Activated CD4-positive, alpha-beta memory T cell treated with anti-CD3 and anti-CD28 coated beads for 36 hours (primary cell): ENCODE data around the gene EHD3. TPM values are rescaled to one million over a fixed set of nuclear protein-coding genes. Genes with fewer than 3 reads are reported as not detected.
"Not testable (repeated sequence)": the region's sequence is repeated elsewhere in the genome, so short reads cannot be mapped to it uniquely, and the experiment has no call there.

Experiments
- CTCF ChIA-PET: fragments of 350-600 bp; sonication (Branson Sonifier 250); formaldehyde crosslinking; loops from one replicate; lab custom pipeline; 2021; ENCODE audit warnings: antibody characterized with exemption, inconsistent platforms; lab: Charles Lee
- POLR2A ChIA-PET: fragments of 350-600 bp; sonication (Branson Sonifier 250); formaldehyde crosslinking; loops from one replicate; lab custom pipeline; 2021; ENCODE audit warnings: antibody characterized with exemption; lab: Charles Lee
- DNase-seq: peaks from one replicate; pipeline ENCODE4 v3.0.0-alpha.2; 2020
- H3K27ac Mint-ChIP-seq: one replicate; pipeline ENCODE4 v1.8.0; 2021; ENCODE audit warnings: mixed read lengths
- H3K27me3 Mint-ChIP-seq: one replicate; pipeline ENCODE4 v1.8.0; 2021; ENCODE audit warnings: mixed read lengths
- H3K36me3 Mint-ChIP-seq: one replicate; pipeline ENCODE4 v1.8.0; 2021; ENCODE audit warnings: mixed read lengths
- H3K4me1 Mint-ChIP-seq: one replicate; pipeline ENCODE4 v1.8.0; 2021; ENCODE audit warnings: low read depth, mixed read lengths
- H3K4me3 Mint-ChIP-seq: one replicate; pipeline ENCODE4 v1.8.0; 2021; ENCODE audit warnings: mild to moderate bottlenecking, mixed read lengths
- H3K9me3 Mint-ChIP-seq: one replicate; pipeline ENCODE4 v1.8.0; 2021; ENCODE audit warnings: mixed read lengths
- intact Hi-C: fragments of 100-400 bp; cut with micrococcal nuclease; formaldehyde crosslinking; loops from one replicate; pipeline ENCODE4 v1.15.1; 2023
- total RNA-seq, 2 experiments: library from RNA; stranded (reverse); gene quantifications; one replicate each; pipeline ENCODE4 v1.2.3, GENCODE V29; 2021

Gene EHD3
- total RNA-seq, 2 experiments from 2014 or later: 1.4 to 1.5 TPM

DNA sequence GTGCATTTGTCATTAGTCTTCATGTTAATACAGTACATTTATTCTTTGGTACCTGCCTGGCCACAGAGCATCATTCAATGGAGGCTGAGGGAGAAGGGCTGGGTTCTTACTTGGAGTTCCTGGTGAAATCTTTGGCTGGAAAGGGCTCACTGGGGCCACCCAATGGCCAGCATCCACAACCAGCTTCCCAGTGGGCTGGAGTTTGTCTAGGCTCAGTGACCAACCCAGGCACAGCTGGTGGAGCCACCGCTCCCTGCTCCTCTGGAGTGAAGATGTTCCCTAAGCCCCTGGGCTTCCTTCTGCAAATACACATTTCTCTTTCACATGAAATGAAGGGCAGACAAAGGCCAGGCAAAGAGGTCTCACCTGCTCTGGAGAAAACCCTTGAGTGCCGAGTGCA lies 34.4 kb downstream of the EHD3 start:
- ChIA-PET CTCF (no interaction called here), POLR2A (no interaction called here)
- Mint-ChIP-seq H3K4me3 (no peak overlapping the region), H3K9me3 (no peaks in the 10 kb centered on the region), H3K27ac (no peak overlapping the region), H3K36me3 (peaks cover 4% of the 10 kb centered on the region), H3K27me3 (peaks cover 8% of the 10 kb centered on the region), H3K4me1 (no peaks in the 10 kb centered on the region)
- intact Hi-C loops: no loop called here
- no peak for DNase-seq

- peaks cover 10% of the 10 kb centered on the region for H3K27me3 Mint-ChIP-seq
- H3K9me3 Mint-ChIP-seq: no peaks in the 10 kb centered on the region
- H3K4me1 Mint-ChIP-seq: no peaks in the 10 kb centered on the region
- H3K36me3 Mint-ChIP-seq: peaks cover 4% of the 10 kb centered on the region
- H3K27ac Mint-ChIP-seq: no peak overlapping the region
- DNase-seq: no peak
- intact Hi-C loops: no loop called here
- ChIA-PET CTCF (no interaction called here), POLR2A (no interaction called here)
- H3K4me3 Mint-ChIP-seq: no peak overlapping the region
Measured at GRCh38 chr2:31269087-31269486, 35.1 kb downstream of the EHD3 start.

GRCh38 chr2:31270131-31270530 lies 36.2 kb downstream of the EHD3 start:
- intact Hi-C loops: no loop called here

GRCh38 chr2:31270822-31271231 lies 36.9 kb downstream of the EHD3 start:
- peaks cover 14% of the 10 kb centered on the region for H3K27me3 Mint-ChIP-seq
- POLR2A ChIA-PET: no interaction called here
- H3K36me3 Mint-ChIP-seq: peaks cover 4% of the 10 kb centered on the region
- DNase-seq: no peak
- H3K27ac Mint-ChIP-seq: no peak overlapping the region
- H3K9me3 Mint-ChIP-seq: no peaks in the 10 kb centered on the region
- intact Hi-C loops: no loop called here
- no peak overlapping the region for H3K4me3 Mint-ChIP-seq
- CTCF ChIA-PET: no interaction called here
- H3K4me1 Mint-ChIP-seq: no peaks in the 10 kb centered on the region

More at GRCh38 chr2:31270131-31270530, 36.2 kb downstream of the EHD3 start:
- Mint-ChIP-seq H3K4me3 (no peak overlapping the region), H3K27ac (no peak overlapping the region), H3K4me1 (no peaks in the 10 kb centered on the region), H3K27me3 (peaks cover 10% of the 10 kb centered on the region), H3K9me3 (no peaks in the 10 kb centered on the region), H3K36me3 (peaks cover 4% of the 10 kb centered on the region)
- ChIA-PET POLR2A (no interaction called here), CTCF (no interaction called here)
- no peak for DNase-seq

- H3K36me3 Mint-ChIP-seq: no peaks in the 10 kb centered on the region
- H3K27me3 Mint-ChIP-seq: peaks cover 14% of the 10 kb centered on the region
- H3K9me3 Mint-ChIP-seq: no peaks in the 10 kb centered on the region
- no peak for DNase-seq
- no peak overlapping the region for H3K4me3 Mint-ChIP-seq
- no peak overlapping the region for H3K27ac Mint-ChIP-seq
- ChIA-PET POLR2A (interaction anchor here (0.7 kb wide), 1 partner anchor 10 kb away, joined by 3 read pairs; no protein-coding TSS in a partner anchor), CTCF (no interaction called here)
- intact Hi-C loops: no loop called here
- H3K4me1 Mint-ChIP-seq: no peaks in the 10 kb centered on the region
Measured at GRCh38 chr2:31271851-31272267, 37.9 kb downstream of the EHD3 start.

GRCh38 chr2:31274401-31275075 lies 40.6 kb downstream of the EHD3 start:
- H3K27me3 Mint-ChIP-seq: peaks cover 14% of the 10 kb centered on the region
- POLR2A ChIA-PET: no interaction called here
- intact Hi-C loops: no loop called here
- no peaks in the 10 kb centered on the region for H3K4me1 Mint-ChIP-seq
- no peaks in the 10 kb centered on the region for H3K9me3 Mint-ChIP-seq
- H3K36me3 Mint-ChIP-seq: no peaks in the 10 kb centered on the region
- H3K4me3 Mint-ChIP-seq: no peak overlapping the region
- no peak overlapping the region for H3K27ac Mint-ChIP-seq
- CTCF ChIA-PET: interaction anchor here (0.5 kb wide), 1 partner anchor 1109 kb away, joined by 3 read pairs; no protein-coding TSS in a partner anchor
- DNase-seq: no peak

DNA sequence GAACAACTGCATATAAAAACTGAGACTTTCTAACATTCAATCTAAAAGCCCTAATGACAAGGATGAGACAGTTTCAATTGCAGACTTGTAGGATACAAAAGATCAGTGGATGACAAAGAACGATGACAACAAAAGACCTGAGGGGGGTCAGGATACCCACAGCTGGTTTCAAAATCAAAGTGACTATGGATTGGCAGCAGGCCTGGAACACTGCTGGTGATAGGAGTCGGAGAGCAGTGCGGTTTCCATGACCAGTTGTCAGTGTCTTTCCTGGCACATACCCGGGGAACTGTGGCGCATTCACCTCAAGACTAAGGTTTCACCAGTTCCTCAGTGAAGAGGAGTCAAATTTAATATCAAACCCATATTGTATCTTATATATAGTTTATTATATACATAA lies 42.0 kb downstream of the EHD3 start:
- POLR2A ChIA-PET: no interaction called here
- no peak overlapping the region for H3K4me3 Mint-ChIP-seq
- intact Hi-C loops: no loop called here
- no peak overlapping the region for H3K27ac Mint-ChIP-seq
- CTCF ChIA-PET: no interaction called here
- DNase-seq: no peak
- H3K4me1 Mint-ChIP-seq: no peaks in the 10 kb centered on the region
- no peaks in the 10 kb centered on the region for H3K36me3 Mint-ChIP-seq
- H3K27me3 Mint-ChIP-seq: peaks cover 14% of the 10 kb centered on the region
- no peaks in the 10 kb centered on the region for H3K9me3 Mint-ChIP-seq

DNA sequence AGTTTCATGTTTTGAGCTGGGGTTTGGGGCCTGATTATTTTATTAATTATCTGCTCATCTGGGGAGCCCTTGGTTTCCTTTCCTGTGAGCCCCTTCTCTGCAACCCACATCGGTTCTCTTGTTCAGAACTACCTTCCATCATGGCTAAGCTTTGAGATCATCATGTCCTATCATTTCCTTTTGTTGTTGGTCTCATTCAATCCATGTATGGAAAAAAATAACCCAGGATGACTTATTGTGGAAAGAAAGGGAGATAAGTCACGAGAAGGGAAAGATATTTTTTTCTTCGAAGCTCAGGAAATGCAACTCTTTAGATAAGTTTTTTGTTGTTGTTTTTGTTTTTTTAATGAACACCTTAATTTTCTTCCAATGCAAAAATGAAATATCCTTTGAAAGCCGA lies 43.7 kb downstream of the EHD3 start:
- H3K27me3 Mint-ChIP-seq: peaks cover 10% of the 10 kb centered on the region
- no peak overlapping the region for H3K27ac Mint-ChIP-seq
- no peaks in the 10 kb centered on the region for H3K9me3 Mint-ChIP-seq
- POLR2A ChIA-PET: no interaction called here
- CTCF ChIA-PET: no interaction called here
- no peaks in the 10 kb centered on the region for H3K36me3 Mint-ChIP-seq
- no peak for DNase-seq
- intact Hi-C loops: no loop called here
- no peak overlapping the region for H3K4me3 Mint-ChIP-seq
- no peaks in the 10 kb centered on the region for H3K4me1 Mint-ChIP-seq

GRCh38 chr2:31282634-31283033 lies 48.7 kb downstream of the EHD3 start:
- peaks cover 9% of the 10 kb centered on the region for H3K4me1 Mint-ChIP-seq
- DNase-seq: no peak
- H3K27ac Mint-ChIP-seq: no peak overlapping the region
- no peaks in the 10 kb centered on the region for H3K27me3 Mint-ChIP-seq
- no peaks in the 10 kb centered on the region for H3K36me3 Mint-ChIP-seq
- no peaks in the 10 kb centered on the region for H3K9me3 Mint-ChIP-seq
- ChIA-PET CTCF (interaction anchor here (0.7 kb wide), 1 partner anchor 52 kb away, joined by 3 read pairs; no protein-coding TSS in a partner anchor), POLR2A (no interaction called here)
- intact Hi-C loops: loop anchor here (5.0 kb wide), 1 partner anchor 40 kb away; no protein-coding TSS in a partner anchor
- no peak overlapping the region for H3K4me3 Mint-ChIP-seq

- H3K27me3 Mint-ChIP-seq, POLR2A ChIA-PET, H3K4me1 Mint-ChIP-seq, H3K36me3 Mint-ChIP-seq, H3K4me3 Mint-ChIP-seq, H3K9me3 Mint-ChIP-seq: not testable (repeated sequence)
- CTCF ChIA-PET: interaction anchor here (0.7 kb wide), 1 partner anchor 52 kb away, joined by 3 read pairs; no protein-coding TSS in a partner anchor
- peak; percentile 33 for DNase-seq
- H3K27ac Mint-ChIP-seq: peak overlapping the region; percentile 11
- intact Hi-C loops: loop anchor here (5.0 kb wide), 1 partner anchor 39 kb away; no protein-coding TSS in a partner anchor
Measured at GRCh38 chr2:31283193-31283919, 49.4 kb downstream of the EHD3 start.

- ChIA-PET POLR2A (no interaction called here), CTCF (no interaction called here)
- no peak for DNase-seq
- intact Hi-C loops: loop anchor here (5.0 kb wide), 1 partner anchor 38 kb away; no protein-coding TSS in a partner anchor
- Mint-ChIP-seq H3K36me3 (no peaks in the 10 kb centered on the region), H3K27ac (no peak overlapping the region), H3K4me3 (no peak overlapping the region), H3K4me1 (peaks cover 9% of the 10 kb centered on the region), H3K9me3 (no peaks in the 10 kb centered on the region), H3K27me3 (no peaks in the 10 kb centered on the region)
Measured at GRCh38 chr2:31284107-31284506, 50.2 kb downstream of the EHD3 start.

DNA sequence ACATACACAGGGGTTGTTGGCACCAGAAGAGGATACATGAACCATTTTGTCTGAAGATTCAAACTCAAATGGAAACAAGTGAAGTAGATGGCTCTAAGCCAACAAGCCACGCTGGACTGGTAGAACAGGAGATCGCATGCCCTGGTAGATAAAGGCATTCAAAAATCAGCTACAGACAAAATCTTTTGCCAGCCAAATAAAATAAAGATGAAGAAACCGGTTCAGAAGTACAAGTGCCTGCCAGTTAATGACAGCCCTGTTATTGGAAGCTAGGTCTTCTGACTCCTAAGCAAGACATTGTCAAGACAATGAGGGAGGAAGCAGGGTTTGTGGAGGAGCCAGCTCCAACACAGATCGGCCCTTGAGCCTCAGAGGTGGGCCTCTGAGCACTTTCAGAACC lies 52.3 kb downstream of the EHD3 start:
- Mint-ChIP-seq H3K4me3 (no peak overlapping the region), H3K27ac (no peak overlapping the region)
- POLR2A ChIA-PET: no interaction called here

More for the DNA sequence above, 52.3 kb downstream of the EHD3 start:
- intact Hi-C loops: no loop called here
- Mint-ChIP-seq H3K27me3 (no peaks in the 10 kb centered on the region), H3K9me3 (no peaks in the 10 kb centered on the region), H3K4me1 (peaks cover 9% of the 10 kb centered on the region), H3K36me3 (no peaks in the 10 kb centered on the region)
- no peak for DNase-seq
- CTCF ChIA-PET: no interaction called here
